HG03442 (cell line): ENCODE results near the gene TCERG1L.
"Not testable (repeated sequence)": the region's sequence is repeated elsewhere in the genome, so short reads cannot be mapped to it uniquely, and the experiment has no call there.

Experiments used
- ATAC-seq: cut with Tn5 transposase; IDR thresholded peaks from one replicate; pipeline ENCODE4 v1.9.1; 2021; ENCODE audit warnings: mild to moderate bottlenecking, moderate library complexity; ENCODE audit not compliant: unreplicated experiment

Gene TCERG1L

DNA sequence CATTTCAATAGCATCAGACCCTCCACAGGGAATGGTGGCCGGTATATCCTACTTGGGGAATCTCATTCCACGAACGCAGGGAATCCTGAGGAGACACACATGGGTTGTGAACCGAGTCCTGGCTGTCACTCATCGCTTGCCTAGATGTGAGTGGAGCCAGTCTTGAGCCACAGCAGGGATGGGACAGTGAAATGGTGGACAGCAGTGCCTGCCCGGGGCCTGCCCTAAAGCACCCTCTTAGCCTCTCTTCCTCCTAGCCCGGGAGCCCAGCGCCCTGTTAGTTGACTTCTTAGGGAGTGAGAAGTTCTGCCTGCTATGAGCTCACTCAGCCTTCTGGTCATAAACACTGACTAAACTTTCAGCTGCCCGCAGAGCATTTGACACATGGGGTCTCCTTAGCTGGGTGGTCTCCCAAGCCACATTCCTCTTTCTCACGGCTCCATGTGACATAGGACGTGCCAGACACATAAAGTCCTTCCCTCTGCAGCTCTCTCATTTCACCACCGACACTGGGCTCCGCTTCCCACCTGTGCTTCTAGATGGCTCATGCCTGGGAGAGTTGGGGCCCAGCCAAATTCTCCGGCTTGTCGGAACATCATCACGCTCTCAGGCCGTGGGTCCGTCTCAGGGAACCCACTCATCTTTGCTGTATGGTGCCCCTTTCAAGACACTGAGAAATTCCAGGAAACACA is 60.9 kb downstream of the TCERG1L start:
- no peak for ATAC-seq

DNA sequence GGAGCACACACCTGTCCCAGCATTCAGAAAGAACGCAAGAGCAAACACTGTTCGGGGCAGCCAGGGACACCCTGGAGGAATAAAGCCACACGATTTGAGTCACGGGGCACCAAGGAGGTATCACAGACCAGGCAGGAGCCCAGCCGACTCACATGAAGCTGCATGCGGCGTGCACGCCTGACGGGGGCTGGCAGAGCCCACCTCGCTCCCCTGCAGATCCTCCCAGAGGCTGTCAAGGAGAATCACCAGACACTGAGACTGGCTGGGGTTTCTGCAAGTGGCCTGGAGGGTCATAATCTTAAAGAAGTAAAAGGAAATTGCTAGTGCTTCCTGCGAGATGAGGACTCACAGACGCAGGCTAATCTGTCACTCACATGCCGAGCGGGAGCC is 61.6 kb downstream of the TCERG1L start:
- ATAC-seq: no peak

DNA sequence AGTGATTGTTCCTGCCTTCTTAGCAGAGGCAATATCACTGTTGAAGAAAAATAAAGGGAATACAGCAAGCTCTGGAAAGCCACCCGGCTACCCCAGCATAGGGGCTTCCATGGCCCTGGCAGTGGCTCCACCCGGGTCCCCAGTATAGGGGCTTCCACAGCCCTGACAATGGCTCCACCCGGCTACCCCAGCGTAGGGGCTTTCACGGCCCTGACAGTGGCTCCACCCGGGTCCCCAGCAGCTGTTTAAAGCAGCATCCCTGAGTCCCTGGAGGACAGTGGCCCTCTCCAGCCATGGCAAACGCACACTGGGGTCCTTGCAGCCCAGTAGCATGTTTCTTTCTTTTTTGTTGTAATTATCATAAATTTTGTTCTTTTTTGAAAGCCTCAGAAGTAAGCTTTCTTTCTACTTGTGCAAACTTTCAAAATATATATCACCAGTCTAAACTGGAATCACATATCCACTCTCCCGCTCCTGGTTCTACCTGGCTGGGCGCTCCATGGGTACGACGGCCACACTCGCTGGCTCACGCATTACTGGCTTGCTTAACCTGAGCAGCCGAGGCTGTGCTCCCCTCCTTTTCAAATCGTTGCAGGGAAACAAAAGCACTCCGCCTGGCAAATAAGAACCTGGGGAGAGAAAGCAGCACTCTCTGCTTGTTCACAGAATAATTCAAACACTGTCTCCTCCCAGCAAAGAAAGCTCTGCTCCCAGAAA is 62.1 kb downstream of the TCERG1L start:
- ATAC-seq: no peak

DNA sequence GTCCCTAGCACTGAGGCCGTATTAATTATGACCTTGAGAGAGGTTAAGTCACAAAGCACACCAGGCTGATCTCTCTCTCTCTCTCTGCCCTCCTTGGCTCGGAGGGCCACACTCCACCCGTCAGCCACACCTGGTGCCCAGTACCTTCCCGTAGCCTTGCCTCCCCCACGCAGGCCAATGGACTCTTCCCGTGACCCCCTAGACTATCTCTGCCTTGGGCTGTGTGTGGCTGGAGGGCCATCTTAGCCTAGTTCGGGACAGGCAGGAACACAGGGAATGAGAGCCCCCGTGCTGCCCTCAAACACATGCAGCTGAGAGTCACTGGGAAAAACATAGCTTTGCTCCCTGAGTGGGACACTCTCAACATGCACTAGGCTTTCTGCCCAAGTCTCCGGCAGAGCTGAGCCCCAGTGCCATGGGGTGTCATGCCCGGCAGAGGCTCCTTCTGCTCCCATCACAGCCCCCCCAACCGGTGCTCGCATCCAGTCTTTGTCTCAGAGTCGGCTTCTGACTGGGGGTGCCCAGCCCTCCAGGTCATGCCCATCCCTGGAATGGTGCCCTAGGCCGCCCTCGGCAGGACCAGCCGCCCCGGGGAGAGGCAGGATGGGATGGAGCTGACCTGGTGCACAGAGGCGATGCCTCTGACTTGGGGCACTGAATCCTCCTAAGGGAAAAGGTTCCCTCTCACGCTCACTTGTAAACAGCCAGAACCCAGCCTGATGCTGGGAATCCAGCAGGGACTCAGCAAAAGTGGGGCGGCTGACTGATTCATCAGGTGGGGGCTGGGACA is 63.0 kb downstream of the TCERG1L start:
- ATAC-seq: no peak

DNA sequence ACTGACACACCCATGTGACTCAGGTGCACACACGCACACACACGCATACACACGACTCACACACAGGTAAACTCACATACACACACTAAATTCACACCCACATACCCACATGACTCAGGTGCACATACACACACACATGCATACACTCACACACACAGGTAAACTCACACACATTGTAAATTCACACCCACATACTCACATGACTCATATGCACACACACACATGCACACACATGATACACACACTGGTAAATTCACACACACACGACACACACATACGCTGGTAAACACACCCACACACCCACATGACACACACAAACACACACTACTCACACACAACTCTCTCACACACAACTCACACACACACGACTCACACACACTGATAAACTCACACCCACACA is 63.6 kb downstream of the TCERG1L start:
- ATAC-seq: no peak

DNA sequence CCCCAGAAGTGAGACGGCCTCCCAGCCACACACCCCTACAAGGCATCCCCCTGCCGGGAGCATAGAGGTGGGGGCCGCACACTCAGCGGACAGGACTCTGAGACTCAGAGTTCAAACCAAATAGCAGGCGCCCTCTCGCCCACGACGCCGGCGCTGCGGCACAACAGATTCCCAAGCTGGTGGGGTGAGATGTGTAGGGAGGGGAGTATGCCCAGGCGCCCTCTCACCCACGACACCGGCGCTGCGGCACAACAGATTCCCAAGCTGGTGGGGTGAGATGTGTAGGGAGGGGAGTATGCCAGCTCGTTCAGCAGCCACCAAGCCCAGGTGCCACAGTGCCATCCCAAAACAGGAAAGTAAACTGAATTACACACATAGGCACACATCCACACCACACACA is 64.7 kb downstream of the TCERG1L start:
- no peak for ATAC-seq

DNA sequence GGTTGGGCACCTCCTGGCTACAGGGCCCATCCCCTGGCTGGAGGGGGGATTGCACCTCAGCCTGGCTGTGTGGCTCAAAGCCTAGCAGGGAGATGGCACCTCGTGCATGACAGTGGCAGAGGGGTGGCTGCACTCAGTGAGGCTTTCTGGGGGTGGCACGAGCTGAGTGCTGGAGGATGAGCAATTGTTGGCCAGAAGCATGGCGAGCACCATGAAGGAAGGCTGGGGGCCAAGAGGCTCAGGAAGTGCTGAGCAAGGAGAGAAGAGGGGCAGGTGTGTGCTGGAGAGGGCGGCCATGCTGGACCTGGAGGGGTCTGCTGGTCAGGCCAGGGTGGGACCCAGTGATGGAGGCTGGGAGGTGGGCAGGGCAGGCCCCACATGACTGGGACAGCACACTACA is 65.4 kb downstream of the TCERG1L start:
- ATAC-seq: no peak

DNA sequence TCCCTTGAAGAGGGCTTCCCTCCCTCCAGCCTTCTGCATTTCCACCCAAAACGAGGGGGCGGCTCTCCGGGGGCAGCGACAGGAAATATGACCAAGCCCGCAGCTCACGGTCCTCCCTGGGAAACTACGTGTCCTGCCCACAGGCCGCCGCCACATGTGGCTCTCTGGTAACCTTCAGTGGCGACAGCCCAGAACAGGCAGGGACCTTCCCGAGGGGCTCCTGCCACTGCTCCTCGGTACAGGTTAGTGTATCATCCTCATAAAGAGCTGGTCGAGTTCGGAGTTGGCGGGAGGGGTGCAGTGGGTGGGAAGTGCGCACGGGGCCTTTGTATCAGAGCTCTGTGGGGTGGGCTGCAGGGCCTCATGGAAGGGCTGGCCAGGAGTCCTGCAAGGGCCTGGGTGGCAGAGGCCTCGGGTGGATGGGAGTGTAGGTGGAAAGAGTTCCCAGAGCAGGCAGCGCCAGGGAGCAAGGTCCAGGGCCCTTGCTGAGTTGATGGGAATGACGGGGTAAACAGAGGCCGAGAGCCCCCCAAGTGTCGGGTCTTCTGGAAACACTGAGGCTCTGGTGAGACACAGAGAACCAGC is 66.0 kb downstream of the TCERG1L start:
- no peak for ATAC-seq

DNA sequence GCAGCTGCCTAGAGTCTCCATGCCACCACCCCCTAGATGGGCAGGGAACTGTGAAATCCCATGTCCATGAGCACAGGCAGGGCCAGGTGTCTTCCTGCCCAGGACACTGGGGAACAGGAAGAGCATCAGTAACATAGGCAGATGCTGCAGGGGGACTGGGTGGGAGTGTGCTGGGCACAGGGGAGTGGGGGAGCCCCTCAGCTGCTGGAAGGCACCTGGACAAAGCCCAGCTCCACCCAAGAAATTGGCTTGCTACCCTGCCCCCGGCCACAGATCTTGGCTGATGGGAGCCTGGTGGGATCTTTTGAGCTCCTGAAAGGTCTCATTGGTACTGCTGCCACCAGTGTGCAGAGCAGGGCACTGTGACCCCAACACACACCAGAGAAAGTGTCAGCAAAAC is 66.7 kb downstream of the TCERG1L start:
- no peak for ATAC-seq

DNA sequence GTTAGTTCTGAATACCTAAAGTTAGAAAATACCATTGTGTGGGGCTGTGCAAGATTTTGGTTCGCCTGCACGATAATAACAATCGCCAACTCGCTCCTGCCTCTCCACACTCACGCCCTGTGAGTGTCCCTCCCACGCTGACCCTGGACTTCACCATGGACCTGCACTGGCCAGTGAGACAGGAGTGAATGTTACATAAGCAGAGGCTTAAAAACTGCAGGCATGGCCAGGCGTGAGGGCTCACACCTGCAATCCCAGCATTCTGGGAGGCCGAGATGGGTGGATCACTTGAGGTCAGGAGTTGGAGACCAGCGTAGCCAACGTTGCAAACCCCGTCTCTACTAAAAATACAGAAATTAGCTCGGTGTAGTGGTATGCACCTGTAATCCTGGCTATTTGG is 68.4 kb downstream of the TCERG1L start:
- ATAC-seq: no peak

DNA sequence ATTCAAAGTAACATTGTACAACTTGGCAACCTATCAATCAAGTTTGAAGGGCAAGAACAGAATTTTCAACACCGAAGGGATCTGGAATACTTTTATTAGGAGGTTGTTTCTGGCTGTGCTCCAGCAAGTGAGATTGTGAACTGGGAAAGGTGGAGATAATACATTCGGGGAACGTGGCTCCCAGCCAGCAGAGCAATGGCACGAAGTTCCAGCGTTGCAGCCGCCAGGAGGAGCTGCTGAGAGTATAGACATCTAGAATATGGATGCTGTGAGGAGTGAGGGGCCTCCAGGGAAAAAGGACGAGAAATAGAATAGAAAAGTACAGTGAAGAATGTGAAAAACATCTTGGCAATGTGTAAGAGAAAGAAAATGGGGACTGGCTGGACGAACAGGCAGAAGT is 69.5 kb downstream of the TCERG1L start:
- no peak for ATAC-seq

DNA sequence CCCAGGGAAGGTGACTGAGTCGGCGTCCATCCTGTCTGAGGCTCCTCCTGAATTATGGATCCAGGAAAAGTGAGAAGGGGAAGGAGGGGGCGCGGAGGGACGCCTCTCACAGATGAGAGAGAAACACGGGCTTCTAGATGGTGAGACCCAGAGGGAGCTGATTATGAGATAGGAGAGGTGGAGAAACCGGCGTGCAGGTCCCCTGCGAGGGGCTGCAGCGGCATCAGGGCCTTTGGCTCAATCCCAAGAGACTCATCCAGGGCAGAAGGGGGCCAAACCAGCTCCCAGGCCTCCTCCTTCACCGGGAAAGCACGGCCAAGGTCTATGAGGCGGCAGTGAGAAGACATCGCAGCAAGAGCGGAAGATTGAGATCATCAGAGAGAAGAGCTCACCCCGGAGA is 70.8 kb downstream of the TCERG1L start:
- ATAC-seq: no peak

DNA sequence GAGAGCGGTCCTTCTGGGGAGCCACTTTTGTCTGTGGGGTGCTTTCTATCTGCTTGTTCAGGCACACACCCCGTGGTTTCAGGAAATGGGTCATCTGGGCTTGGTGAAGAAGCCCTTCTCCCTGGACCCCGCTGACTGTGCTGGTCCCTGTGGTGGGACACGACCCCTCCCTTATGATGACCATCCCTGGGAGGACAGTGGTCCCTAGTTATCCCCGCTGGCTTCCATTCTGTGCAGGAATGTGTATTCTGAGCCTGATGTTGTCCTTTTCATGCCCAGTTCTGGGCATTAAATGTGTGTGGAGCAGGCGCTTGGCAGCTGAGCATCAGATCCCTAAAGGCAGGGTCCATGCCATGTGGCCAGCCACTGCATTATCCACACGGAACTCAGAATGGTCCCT is 71.6 kb downstream of the TCERG1L start:
- no peak for ATAC-seq

DNA sequence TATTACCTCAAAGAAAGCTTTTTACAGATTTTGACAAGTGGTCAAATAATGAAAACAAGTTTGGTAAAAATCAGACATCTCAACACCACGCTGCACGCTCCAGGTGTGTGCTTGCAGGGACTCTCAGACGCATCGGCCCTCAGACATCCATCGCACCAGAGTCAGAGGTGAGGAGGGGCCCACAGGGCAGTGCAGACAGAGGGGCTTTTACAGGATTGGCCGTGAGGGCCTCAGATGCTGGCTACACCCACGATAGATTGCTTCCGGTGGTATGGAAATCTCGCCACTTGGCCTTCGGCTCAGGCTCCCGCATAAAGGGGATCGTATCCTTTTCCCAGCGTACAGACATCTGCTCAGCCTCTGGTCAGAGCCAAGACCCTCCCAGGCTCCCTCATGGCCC is 72.1 kb downstream of the TCERG1L start:
- ATAC-seq: no peak

DNA sequence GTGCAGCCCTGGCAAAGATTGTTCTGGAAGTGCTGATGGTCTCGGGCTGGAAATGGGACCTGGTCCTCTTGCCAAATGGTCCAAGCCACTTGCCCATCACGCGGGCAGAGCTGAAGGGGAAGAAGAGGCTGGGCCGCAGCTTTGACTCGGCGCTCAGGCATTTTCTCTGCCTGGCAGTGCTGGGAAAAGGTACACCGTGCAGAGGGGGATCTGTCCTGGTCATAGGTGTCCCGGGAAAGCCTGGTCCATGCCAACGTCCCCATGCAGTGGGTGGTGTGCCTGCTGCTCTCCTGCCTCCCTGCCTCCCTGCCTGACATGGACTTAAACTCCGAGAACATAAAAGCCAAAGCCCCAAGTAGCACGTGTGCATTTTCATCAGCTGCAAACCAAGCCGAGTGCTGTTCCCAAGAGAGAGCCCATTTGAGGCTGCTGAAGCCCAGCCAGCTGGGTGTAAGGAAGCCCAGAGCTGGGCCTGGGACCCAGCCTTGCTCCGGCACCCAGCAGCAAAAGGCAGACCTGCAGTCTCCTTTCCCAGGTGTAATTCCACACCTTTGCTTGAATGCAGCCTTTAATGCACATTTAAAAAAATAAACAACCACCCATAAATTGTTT is 72.7 kb downstream of the TCERG1L start:
- no peak for ATAC-seq

DNA sequence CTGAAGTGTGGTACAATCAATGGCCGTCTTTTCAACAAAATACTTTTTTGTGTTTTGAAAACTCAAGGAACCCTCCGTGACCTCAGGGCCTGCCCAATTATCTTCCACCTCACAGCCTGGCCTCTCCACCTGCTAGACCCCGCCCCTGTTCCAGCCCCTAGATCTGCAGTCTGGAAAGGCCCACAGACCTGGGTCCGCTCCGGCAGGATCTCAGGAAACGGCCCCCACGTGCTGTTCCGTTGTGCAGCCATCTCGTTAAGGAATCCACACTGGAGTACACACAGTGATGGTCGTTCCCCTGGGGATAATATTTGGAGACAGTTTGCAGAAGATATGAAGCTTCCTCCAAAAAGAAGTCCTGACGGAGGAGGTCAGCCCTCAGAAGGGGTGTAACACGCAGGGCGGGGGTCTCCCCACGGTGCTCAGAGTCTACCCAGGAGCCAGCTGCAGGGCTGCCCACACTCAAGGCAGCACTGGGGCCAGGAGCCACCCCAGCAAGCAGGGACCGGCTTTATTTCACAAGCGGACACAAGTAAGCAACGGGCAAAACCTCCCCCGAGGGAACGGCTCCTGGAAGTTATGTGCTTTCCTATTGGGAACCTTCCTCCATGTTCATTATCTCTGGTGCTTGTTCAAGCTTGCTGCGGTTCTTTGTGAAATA is 73.4 kb downstream of the TCERG1L start:
- ATAC-seq: no peak

DNA sequence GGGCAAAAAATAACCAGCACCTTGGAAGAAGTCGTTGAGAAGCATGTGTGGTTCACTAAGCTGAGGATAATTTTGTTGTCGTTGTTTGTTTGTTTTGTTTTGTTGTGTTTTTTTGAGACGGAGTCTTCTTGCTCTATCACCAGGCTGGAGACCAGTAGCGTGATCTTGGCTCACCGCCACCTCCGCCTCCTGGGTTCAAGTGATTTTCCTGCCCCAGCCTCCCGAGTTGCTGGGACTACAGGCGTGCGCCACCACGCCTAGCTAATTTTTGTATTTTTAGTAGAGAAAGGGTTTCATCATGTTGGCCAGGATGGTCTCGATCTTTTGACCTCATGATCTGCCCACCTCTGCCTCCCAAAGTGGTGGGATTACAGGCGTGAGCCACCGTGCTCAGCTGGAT is 76.9 kb downstream of the TCERG1L start:
- ATAC-seq: not testable (repeated sequence)

DNA sequence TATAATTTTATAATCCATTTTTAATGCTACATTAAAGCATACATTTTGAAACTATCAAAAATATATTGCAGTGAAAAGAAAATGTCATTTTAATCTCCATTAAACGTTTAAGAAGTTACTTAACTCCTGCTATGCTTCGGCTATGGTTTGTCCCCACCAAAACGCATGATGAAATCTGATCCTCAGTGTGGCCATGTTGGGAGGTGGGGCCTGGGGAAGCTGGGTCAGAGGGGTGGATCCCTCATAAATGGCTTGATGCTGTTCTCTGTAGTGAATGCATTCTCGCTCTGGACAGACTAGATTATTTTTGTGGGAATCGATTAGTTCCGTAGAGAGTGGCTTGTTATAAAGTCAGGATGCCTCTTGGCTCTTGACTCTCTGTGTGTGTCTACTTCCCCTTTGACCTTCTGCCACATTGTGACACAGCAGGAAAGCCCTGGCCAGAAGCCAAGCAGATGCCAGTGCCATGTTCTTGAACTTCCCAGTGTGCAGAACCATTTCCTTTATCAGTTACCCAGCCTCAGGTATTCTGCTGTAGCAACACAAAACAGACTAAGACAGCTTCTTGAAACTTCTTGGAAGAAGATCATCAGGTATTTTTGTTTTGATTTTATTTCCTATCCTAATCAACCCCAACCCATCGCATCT is 77.8 kb downstream of the TCERG1L start:
- no peak for ATAC-seq

DNA sequence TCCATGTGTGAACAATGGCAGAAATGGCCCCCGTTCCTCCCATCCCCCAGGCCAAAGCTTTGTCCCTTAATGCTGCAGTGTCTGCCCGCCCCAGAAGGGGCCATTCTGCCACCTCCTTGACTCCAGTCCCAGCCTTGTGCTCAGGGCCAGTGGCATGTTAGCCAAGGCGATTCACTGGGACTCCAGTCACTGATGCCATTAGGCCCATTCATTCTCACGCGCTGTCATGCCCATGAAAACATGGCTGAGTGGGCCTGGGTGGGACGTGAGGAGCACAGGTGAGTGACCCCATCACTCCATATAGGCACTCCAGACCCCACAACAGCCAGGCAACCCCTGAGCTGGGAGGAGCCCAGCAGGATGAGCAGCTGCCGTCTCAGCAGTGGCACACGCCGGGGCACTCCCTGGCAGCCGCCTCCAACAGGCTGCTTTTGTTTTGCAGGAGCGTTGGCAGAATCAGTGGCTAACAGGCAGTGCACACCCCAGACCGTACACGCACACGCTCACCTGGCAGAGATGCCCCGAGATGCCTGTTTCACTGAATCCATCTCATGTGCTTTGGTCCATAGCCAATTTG is 79.5 kb downstream of the TCERG1L start:
- ATAC-seq: no peak
